Trophoblast cell (in vitro differentiated cells and primary cell): ENCODE data around the gene CLSTN3.

Source experiments
- DNase-seq, 2 donors: peaks; one replicate each; pipeline ENCODE4 v3.0.0-alpha.2; 2016
- H2AFZ ChIP-seq: 2 replicates; pipeline ENCODE4 v1.6.1; 2013; ENCODE audit warnings: low read length, moderate library complexity, mild to moderate bottlenecking; ENCODE audit not compliant: insufficient read depth, poor library complexity
- H2AK5ac ChIP-seq: 2 replicates; pipeline ENCODE4 v1.6.1; 2013; ENCODE audit warnings: mild to moderate bottlenecking, low read length
- H2BK120ac ChIP-seq: 2 replicates; pipeline ENCODE4 v1.6.1; 2013; ENCODE audit warnings: low read length, mild to moderate bottlenecking, moderate library complexity; ENCODE audit not compliant: insufficient read depth, poor library complexity
- H2BK12ac ChIP-seq: 2 replicates; pipeline ENCODE4 v1.6.1; 2013; ENCODE audit warnings: mild to moderate bottlenecking, low read length, moderate library complexity
- H2BK5ac ChIP-seq: 2 replicates; pipeline ENCODE4 v1.6.1; 2013; ENCODE audit warnings: low read length, low read depth, moderate library complexity, mild to moderate bottlenecking; ENCODE audit not compliant: poor library complexity
- H3K14ac ChIP-seq: 2 replicates; pipeline ENCODE4 v1.6.1; 2013; ENCODE audit warnings: mild to moderate bottlenecking, low read length
- H3K18ac ChIP-seq: 2 replicates; pipeline ENCODE4 v1.6.1; 2013; ENCODE audit warnings: mild to moderate bottlenecking, low read length
- H3K23ac ChIP-seq: 2 replicates; pipeline ENCODE4 v1.6.1; 2013; ENCODE audit warnings: low read length
- H3K27ac ChIP-seq: 2 replicates; pipeline ENCODE4 v1.5.1; 2013; ENCODE audit warnings: low read depth, mild to moderate bottlenecking, inconsistent platforms, low read length, moderate library complexity
- H3K27me3 ChIP-seq: 2 replicates; pipeline ENCODE4 v1.6.1; 2013; ENCODE audit warnings: inconsistent platforms, mild to moderate bottlenecking, low read length, moderate library complexity; ENCODE audit not compliant: insufficient read depth
- H3K36me3 ChIP-seq, 2 experiments: 1 replicate in 1 of 2; 2 replicates in 1 of 2; pipeline ENCODE4 v1.6.1; 2013; ENCODE audit warnings: low read length in 2 of 2, mild to moderate bottlenecking in 2 of 2, moderate library complexity in 1 of 2; ENCODE audit not compliant: insufficient read depth in 2 of 2, control insufficient read depth in 1 of 2
- H3K4ac ChIP-seq: 2 replicates; pipeline ENCODE4 v1.6.1; 2013; ENCODE audit warnings: low read depth, mild to moderate bottlenecking, low read length, moderate library complexity
- H3K4me1 ChIP-seq, 2 experiments: 1 replicate in 1 of 2; 2 replicates in 1 of 2; pipeline ENCODE4 v1.6.1; 2013; ENCODE audit warnings: low read length in 2 of 2, mild to moderate bottlenecking in 2 of 2, moderate library complexity in 1 of 2; ENCODE audit not compliant: insufficient read depth in 2 of 2, control insufficient read depth in 1 of 2
- H3K4me2 ChIP-seq: 2 replicates; pipeline ENCODE4 v1.6.1; 2013; ENCODE audit warnings: inconsistent platforms, mild to moderate bottlenecking, low read length, moderate library complexity
- H3K4me3 ChIP-seq: 2 replicates; pipeline ENCODE4 v1.5.1; 2013; ENCODE audit warnings: mild to moderate bottlenecking, low read depth, low read length, inconsistent platforms
- H3K79me1 ChIP-seq: one replicate; pipeline ENCODE4 v1.6.1; 2013; ENCODE audit warnings: low read length
- H3K79me2 ChIP-seq: 2 replicates; pipeline ENCODE4 v1.6.1; 2013; ENCODE audit warnings: low read length, mild to moderate bottlenecking; ENCODE audit not compliant: control insufficient read depth, insufficient read depth, poor library complexity
- H3K9ac ChIP-seq: 2 replicates; pipeline ENCODE4 v1.6.1; 2013; ENCODE audit warnings: mild to moderate bottlenecking, low read length
- H3K9me3 ChIP-seq: 2 replicates; pipeline ENCODE4 v1.6.1; 2013; ENCODE audit warnings: low read depth, mild to moderate bottlenecking, control low read depth, inconsistent platforms, low read length; ENCODE audit not compliant: insufficient read depth
- H4K12ac ChIP-seq: 2 replicates; pipeline ENCODE4 v1.6.1; 2013; ENCODE audit warnings: low read depth, mild to moderate bottlenecking, low read length, moderate library complexity
- H4K8ac ChIP-seq: 2 replicates; pipeline ENCODE4 v1.6.1; 2013; ENCODE audit warnings: low read depth, mild to moderate bottlenecking, low read length, moderate library complexity
- H4K91ac ChIP-seq: one replicate; pipeline ENCODE4 v1.6.1; 2013; ENCODE audit warnings: low read depth, mild to moderate bottlenecking, low read length, moderate library complexity
- WGBS: extraction: QIAGEN DNeasy Blood & Tissue Kit; methylation state at CpG from one replicate; pipeline ENCODE4 v1.1.7; 2013; ENCODE audit warnings: missing lambda C conversion rate; ENCODE audit not compliant: insufficient read length, insufficient coverage; ENCODE audit errors: extremely low coverage; 5-methylcytosine and 5-hydroxymethylcytosine counted together

CLSTN3 gene

DNA sequence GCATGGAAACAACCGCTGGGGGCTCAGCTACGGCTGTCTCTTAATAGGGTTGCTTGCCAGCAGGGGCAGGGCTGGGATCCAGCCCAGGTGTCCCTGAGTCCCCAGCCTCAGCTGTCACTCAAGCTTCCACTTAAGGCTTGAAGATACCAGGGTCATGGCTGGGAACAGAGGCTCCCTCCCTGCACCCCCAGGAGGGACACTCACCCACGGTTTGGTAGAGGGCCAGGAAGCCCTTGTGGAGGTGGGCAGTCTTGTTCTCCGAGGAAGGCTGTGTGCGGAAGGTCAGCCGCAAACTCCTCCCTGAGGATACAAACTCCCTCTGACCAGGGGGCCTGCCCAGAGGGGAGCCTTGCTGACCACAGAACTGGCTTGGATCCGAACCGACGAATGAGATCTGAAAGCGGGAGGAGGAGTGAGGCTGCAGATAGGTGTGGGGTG is 28.5 kb upstream of the CLSTN3 start:
- Histone ChIP-seq H2BK120ac (no peak overlapping the region), H3K4me3 (no peak overlapping the region), H2AK5ac (no peak overlapping the region), H3K9me3 (no peaks in the 10 kb centered on the region), H3K79me1 (no peaks in the 10 kb centered on the region), H4K8ac (no peak overlapping the region), H3K79me2 (no peaks in the 10 kb centered on the region), H3K14ac (no peak overlapping the region), H3K4me2 (no peak overlapping the region), H3K36me3 (peaks cover 9 to 18% of the 10 kb centered on the region in 2 experiments), H3K27me3 (no peaks in the 10 kb centered on the region), H3K9ac (no peak overlapping the region), H2BK12ac (no peak overlapping the region), H3K4ac (no peak overlapping the region), H3K4me1 (no peaks in the 10 kb centered on the region), H3K18ac (no peak overlapping the region), H4K91ac (no peak overlapping the region), H2BK5ac (no peak overlapping the region), H4K12ac (no peak overlapping the region), H2AFZ (no peak overlapping the region), H3K23ac (no peak overlapping the region), H3K27ac (no peak overlapping the region)
- DNase-seq = no peak
- WGBS = no CpG with 5 or more reads among the region's 10 CpGs

DNA sequence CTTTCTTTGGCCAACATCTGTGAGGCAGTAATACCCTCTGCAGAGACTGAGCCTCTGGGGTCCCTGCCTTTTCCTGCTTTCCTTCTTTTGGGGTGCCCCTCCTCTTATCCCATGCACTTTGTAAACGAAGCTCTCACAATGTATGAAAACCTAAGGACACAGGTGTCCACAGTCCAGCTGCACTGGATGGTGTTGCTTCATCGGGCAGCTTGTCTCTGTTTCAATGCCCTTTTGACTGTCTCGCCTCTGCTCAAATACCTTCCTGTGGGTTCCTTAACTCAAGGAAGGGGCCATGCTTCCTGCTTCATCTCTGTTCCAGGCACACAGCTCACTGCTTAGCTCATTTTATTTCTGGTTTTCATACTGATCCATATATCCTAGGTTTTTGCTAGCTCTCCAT is 27.6 kb upstream of the CLSTN3 start:
- H2AFZ ChIP-seq = no peak overlapping the region
- DNase-seq = no peak
- no peak overlapping the region for H3K27ac ChIP-seq
- no peak overlapping the region for H4K91ac ChIP-seq
- no peaks in the 10 kb centered on the region for H3K79me2 ChIP-seq
- no peak overlapping the region for H2BK12ac ChIP-seq
- H3K4me1 ChIP-seq = no peaks in the 10 kb centered on the region
- H3K18ac ChIP-seq = no peak overlapping the region
- H4K8ac ChIP-seq = no peak overlapping the region
- no peak overlapping the region for H3K4me2 ChIP-seq
- no peak overlapping the region for H2BK120ac ChIP-seq
- no peaks in the 10 kb centered on the region for H3K79me1 ChIP-seq
- no peak overlapping the region for H4K12ac ChIP-seq
- no peak overlapping the region for H2AK5ac ChIP-seq
- no peaks in the 10 kb centered on the region for H3K27me3 ChIP-seq
- H3K9ac ChIP-seq = peak overlapping the region; percentile 63
- no peak overlapping the region for H2BK5ac ChIP-seq
- no CpG with 5 or more reads among the region's 3 CpGs for WGBS
- H3K14ac ChIP-seq = no peak overlapping the region
- H3K9me3 ChIP-seq = no peaks in the 10 kb centered on the region
- peaks cover 7 to 17% of the 10 kb centered on the region in 2 experiments for H3K36me3 ChIP-seq
- no peak overlapping the region for H3K23ac ChIP-seq
- no peak overlapping the region for H3K4ac ChIP-seq
- H3K4me3 ChIP-seq = no peak overlapping the region

DNA sequence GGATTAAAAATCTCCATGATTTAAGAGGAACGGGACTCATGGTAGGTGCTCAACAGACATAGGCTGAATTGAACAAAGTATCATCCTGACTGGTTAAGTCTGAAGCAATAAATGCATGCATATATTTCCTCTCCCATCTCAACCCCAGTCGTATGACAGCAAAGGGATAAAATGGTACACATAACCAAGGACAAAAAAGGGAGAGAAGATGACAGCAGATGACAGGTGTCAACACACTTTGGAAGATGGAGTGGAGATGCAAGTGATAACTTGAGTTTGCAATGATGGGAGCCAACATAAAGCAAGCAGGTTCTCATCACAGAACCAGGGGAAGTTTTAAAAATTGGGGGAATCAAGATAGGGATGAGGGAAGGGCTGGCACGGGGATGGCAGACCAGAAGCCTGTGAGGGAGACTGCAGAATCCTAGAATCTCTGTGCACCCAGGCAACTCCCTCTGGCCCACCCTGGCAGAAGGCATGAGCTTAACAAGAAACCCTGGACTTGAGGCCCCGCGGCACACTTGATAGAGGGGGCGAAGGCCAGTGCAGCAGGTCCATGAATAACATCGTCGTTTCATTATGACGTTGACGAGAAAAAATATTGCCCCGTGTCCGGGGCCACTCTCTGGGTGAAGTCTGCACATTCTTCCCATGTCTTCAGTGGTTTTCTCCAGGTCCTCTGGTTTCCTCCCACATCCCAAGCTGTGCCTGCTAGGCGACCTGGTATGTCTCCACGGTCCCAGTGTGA is 26.2 kb upstream of the CLSTN3 start:
- H3K14ac ChIP-seq = no peak overlapping the region
- no CpG with 5 or more reads among the region's 14 CpGs for WGBS
- peaks cover 0 to 2% of the 10 kb centered on the region in 2 experiments for H3K4me1 ChIP-seq
- H3K27me3 ChIP-seq = no peaks in the 10 kb centered on the region
- H3K79me1 ChIP-seq = peaks cover 11% of the 10 kb centered on the region
- H4K8ac ChIP-seq = no peak overlapping the region
- no peak overlapping the region for H3K18ac ChIP-seq
- H3K9me3 ChIP-seq = no peaks in the 10 kb centered on the region
- H2AK5ac ChIP-seq = no peak overlapping the region
- no peak overlapping the region for H3K27ac ChIP-seq
- H4K91ac ChIP-seq = no peak overlapping the region
- peaks cover 3% of the 10 kb centered on the region for H3K79me2 ChIP-seq
- H3K4ac ChIP-seq = no peak overlapping the region
- H3K23ac ChIP-seq = no peak overlapping the region
- no peak overlapping the region for H2BK5ac ChIP-seq
- no peak overlapping the region for H2BK12ac ChIP-seq
- H3K4me2 ChIP-seq = no peak overlapping the region
- no peak overlapping the region for H2BK120ac ChIP-seq
- H2AFZ ChIP-seq = no peak overlapping the region
- H4K12ac ChIP-seq = no peak overlapping the region
- no peak overlapping the region for H3K9ac ChIP-seq
- no peak for DNase-seq
- no peak overlapping the region for H3K4me3 ChIP-seq
- peaks cover 7 to 16% of the 10 kb centered on the region in 2 experiments for H3K36me3 ChIP-seq

DNA sequence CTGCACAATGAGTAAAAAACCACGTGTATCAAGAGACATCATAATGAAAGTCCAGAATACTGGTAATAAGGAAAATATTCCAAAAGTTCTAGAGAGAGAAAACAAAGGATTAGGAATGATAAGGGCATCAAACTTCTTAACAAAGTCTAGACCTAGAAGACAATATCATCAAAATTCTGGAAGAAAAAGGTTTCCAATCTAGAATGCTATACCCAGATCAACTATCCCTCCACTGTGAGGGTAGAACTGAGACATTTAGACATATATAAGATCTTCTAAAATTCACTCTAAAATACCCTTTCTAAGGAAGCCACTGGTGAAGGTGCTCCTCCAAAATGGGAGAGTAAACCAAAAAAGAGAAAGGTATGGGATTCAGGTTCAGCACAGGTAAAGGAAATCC is 24.1 kb upstream of the CLSTN3 start:
- Histone ChIP-seq H3K4ac (no peak overlapping the region), H2BK5ac (no peak overlapping the region), H4K8ac (no peak overlapping the region), H4K12ac (no peak overlapping the region), H2BK120ac (no peak overlapping the region), H2AK5ac (no peak overlapping the region), H2BK12ac (no peak overlapping the region), H3K23ac (no peak overlapping the region), H3K18ac (no peak overlapping the region), H3K14ac (no peak overlapping the region), H2AFZ (no peak overlapping the region), H4K91ac (no peak overlapping the region), H3K79me1 (peaks cover 11% of the 10 kb centered on the region), H3K36me3 (peaks cover 0 to 11% of the 10 kb centered on the region in 2 experiments), H3K4me3 (no peak overlapping the region), H3K79me2 (peaks cover 3% of the 10 kb centered on the region), H3K27me3 (no peaks in the 10 kb centered on the region), H3K4me2 (no peak overlapping the region), H3K9ac (no peak overlapping the region), H3K27ac (no peak overlapping the region), H3K4me1 (peaks cover 0 to 2% of the 10 kb centered on the region in 2 experiments), H3K9me3 (no peaks in the 10 kb centered on the region)
- DNase-seq = no peak
- WGBS = no CpG with 5 or more reads among the region's 1 CpG
